HG03039 (cell line): ENCODE measurements around the gene FGFBP3.
"Not testable (repeated sequence)": the region's sequence is repeated elsewhere in the genome, so short reads cannot be mapped to it uniquely, and the experiment has no call there.

Source experiments
- ATAC-seq: cut with Tn5 transposase; IDR thresholded peaks from one replicate; pipeline ENCODE4 v1.9.1; 2021; ENCODE audit warnings: mild to moderate bottlenecking, moderate library complexity; ENCODE audit not compliant: unreplicated experiment

The FGFBP3 gene

DNA sequence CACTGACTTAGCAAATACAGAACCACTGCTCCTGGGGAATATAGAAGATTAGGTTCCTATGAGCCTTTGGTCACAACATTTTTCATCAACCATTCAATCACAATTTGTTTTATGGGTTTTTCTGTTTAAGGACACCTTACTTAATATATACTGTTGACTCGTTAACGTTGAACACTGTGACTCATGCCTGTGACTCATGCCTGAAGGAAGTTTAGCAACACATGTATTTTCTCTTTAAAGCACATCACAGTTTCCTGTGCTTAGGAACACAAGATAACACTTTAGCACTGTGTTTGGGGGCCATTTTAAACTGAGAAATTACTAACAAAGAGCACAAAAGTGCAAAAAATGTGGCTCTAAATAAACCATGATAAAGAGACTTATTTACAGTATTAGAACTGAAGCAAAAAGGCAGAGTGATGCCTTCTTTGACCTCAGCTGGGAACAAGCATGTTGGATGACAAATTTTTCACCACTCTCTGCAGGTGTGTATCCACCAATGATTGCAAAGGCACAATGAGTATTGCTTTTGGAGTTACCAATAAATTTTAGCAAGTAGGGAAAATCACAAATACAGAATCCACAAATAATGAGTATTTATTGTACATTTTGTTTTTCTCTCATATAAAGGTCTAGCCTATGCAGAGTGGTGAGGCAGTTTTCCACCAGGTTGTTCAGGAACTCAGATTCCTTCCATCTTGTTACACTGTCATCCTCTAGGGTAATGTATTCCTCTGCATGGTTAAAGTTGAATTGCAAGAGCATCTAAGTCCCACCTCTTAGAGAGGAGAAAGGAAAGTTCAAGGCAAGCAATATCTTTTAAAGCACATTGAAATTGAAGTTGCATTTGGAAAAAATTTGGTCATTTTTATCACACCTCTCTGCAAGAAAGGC, 7.3 kb downstream of the FGFBP3 start:
- ATAC-seq, result no peak

- ATAC-seq, result no peak
Measured at GRCh38 chr10:91897421-91897820, 11.9 kb downstream of the FGFBP3 start.

DNA sequence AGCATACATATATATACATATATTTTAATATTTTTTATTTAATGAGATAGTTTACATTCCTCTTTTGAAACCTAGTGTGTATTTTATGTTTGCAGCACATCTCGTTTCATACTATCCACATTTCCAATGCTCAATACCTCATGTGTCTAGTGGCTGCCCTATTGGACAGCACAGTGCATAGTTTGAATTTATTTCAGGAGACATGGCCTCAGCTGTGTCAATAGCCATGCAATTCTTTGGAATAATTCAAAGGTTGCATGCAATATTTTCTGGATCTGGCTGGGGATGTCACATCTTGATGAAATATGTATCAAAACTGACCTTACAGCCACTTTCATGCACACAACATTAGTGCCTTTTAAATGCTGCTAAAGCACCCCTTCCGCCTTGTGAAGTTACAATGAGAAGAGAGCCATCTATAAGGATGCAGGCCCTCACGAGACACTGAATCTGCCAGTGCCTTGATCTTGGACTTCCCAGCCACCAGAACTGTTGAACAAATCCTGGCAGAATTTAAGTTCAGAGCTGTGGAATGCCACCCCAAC, 13.0 kb downstream of the FGFBP3 start:
- no peak for ATAC-seq

DNA sequence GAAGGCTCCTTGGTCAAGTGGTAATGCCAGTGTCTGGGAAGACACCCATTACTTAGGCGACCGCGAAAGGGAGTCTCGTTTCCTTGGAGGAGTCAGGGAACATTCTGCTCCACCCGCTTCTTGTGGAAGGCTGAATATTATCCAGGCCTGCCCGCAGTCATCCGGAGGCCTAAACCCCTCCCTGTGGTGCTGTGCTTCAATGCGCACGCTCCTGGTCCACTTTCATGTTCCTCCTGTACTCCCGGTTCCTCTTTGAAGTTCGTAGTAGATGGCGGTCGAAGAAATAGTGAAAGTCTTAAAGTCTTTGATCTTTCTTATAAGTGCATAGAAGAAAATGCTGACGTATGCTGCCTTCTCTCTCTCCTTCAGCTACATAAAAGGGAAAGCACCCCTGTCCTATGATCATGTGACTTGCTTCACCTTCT, 15.0 kb downstream of the FGFBP3 start:
- ATAC-seq, result not testable (repeated sequence)

DNA sequence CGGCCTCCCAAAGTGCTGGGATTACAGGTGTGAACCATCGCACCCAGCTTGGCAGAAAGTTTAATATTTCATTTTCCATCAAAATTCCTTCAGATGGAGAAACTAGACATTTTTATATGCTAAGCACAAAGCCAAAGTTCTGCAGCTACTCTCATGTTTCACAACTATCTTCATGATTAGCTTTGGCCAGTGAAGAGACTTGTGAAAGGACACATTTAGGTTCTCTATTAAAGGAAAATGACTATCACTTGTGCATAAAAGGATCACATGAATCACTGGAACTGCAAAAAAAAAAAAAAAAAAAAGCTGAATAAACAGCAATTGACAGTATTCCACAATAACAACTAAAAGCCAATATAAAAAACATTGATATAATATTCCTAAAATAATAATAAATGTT, 16.2 kb downstream of the FGFBP3 start:
- no peak for ATAC-seq

DNA sequence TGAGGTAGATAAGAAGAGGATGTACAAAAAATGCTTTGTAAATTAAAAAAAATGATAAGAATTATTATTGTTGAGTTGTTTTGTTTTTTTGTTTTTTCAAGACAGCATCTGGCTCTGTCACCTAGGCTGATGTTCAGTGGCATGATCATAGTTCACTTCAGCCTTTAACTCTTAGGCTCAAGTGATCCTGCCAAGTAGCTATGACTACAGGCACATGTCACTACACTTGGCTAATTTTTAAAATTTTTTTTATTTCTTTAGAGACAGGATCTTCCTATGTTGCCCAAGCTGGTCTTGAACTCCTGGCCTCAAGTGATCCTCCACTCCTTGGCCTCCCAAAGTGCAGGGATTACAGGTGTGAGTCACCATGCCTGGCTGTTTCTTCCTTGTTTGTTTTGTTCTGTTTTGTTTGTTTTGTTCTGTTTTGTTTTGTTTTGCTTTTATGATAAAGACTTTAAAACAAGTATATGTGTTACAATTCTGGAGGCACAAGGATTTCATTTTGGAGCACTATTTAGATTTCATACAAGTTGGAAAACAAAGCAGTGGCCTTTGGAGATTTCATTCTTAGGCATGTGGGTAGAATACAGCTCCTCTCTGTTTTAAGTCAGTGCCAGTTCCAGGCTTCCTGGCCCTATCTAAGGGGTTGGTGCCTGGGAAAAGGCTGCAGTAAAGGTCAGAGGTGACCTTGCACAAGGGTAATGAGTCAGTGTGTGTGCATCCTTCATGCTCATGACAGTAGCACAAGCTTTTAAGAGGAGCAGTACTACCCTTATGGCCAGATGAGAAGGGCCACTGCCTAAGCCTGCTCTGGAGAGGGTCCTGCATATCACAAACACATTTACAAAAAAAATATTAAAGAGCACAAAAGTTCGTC, 17.9 kb downstream of the FGFBP3 start:
- no peak for ATAC-seq

DNA sequence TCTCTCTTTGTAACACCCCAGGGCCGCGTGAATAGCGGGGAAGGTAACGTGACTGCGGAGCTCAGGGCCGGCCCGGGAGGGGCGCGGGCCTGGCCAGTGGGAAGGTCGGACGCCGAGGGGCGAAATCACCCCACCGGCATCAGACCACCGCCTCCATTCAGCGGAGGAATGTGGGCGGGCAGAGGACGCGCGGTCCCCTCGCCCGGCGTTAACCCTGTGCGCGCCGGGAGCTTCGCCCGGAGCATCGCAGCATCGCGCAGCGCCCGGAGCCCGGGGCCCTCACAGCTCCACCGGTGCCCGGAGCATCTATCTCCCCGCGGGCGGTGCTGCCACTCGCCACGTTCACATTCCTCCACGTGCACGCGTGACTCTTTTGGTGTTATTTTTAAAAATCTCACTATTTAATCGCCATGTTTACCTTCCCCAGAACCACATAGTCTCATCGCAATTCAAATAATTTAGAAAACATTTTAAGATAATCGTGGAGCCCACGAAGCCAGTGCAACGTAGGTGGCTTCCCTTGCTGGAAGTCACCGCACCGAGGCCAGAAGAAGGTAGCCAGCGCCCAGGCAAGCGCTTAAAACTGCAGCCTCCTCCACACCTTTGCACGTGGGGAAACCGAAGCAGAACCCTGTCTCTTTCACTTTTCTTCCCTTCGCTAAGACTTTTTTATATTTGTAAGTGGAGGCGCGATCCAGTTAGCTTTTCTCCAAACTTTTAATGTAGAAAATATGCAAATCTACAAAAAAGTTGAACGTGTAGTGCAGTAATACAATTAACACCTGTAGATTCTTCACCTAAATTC, 21.8 kb downstream of the FGFBP3 start:
- ATAC-seq, result no peak

GRCh38 chr10:91886954-91887271, 22.4 kb downstream of the FGFBP3 start:
- no peak for ATAC-seq

DNA sequence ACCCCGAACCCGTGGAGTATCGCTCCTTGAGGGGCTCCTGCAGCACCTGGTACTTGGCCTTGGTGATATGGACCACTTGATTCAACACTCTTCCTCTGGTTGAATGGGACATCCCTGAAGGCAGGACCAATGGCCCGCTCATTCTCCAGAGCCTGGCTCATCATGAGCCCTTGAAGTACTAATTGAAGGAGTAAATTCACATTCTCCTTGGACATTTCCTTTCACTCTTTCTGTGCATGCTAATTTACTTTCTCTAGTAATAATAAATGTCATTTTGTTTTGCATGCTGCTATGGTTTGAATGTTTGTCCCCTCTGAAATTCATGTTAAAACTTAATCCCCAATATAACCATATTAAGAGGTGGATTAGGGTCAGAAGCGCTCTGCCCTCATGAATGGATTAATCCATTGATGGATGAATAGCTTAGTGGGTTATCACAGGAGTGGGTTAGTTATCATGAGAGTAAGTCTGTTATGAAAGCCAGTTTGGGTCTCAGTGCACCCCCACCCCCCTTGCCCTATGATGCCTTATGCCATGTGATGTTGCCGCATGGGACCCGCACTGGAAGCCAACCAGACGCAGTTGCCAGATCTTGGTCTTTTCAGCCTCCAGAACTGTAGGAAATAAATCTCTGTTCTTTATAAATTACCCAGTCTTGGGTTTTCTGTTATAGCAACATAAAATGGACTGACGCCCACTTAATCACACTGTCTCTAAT, 23.8 kb downstream of the FGFBP3 start:
- no peak for ATAC-seq

DNA sequence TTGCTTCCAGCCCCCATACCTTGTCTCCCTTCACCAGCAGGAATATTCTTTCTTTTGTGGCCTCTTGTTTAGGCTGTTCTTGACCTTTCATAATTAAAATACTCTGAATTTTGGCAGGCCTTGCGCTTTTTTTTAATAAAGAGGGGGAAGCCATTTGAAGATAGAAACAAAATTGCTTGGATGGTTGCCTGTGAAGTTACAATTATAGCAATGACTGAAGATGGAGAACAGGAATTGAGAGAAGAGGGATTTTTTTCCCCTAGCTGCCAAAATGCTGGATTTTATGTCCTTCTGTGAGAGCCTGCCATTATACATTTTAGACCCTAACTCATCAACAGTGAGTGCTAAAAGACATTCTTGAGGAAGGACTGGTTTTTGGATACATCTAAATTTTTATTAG, 24.8 kb downstream of the FGFBP3 start:
- no peak for ATAC-seq

DNA sequence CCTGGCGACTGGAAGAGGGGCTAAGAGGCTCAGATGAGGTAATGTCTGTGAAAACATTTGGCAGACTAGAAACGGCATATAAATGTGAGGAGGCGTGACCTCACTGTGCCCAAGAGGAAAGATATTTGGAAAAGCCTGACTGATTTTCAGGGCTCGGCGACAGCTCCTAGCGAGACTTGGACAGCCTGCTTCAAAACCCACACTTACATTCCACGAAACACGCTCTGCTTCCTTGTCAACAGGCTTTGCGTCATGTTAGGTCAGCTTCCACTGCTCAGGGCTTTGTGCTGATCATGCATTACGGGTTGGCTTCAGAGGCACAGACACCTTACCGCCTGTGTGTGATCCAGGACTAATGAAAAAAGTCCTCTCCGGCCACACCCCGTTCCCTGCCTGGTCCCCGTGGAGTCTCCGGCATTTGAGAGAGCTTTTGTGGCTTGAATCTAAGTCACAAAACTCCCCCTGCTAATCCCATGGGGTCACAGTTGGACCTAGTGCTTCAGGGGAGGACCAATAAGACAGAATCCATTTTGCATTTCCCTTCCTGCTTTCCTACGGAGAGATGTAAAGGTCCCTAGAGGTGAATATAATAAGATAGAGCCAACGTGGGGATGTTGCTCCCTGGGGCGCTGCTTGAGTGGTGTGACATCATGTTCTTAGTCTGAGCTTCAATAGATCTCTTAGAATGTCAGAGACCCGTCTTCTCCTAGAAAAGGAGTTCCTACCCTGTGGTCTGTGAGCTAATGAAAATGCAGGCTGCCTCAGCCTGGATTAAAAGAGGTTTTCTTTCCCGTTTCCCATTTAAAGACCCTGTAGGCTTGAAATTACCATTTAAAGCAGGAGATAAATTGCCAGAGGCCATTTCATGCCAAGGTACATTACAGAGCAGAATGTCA, 25.5 kb downstream of the FGFBP3 start:
- no peak for ATAC-seq

- no peak for ATAC-seq
Measured at GRCh38 chr10:91880310-91880709, 29.0 kb downstream of the FGFBP3 start.

DNA sequence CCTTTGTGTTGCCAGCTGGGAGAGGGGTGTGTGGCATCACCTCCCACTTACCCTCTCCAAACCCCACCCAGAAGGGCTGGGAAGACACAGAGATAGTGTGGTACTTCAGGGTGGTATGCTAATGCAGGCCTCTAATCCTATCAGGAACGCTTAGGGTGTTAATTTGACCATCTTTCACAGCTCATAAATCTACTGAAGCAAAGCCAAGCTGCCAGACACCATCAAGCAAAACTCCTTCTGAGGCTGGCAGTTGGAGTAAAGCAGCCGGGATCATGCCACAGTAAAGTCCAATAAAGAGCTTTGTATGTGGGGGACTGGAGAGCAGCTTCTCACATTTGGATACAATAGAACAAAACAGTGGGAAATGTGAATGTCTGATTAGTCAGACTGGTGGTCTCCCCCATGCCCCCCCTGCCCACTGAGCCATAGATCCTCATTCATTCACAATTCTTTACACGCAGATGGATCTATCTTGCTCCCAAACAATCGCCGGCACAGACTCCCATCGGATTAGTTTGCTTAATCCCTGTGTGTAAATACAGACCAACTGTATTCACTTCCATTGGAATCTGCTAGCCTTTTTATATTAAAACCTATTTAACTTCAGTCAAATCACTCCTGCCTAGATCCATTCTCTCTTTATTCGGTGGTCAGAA, 29.6 kb downstream of the FGFBP3 start:
- no peak for ATAC-seq

DNA sequence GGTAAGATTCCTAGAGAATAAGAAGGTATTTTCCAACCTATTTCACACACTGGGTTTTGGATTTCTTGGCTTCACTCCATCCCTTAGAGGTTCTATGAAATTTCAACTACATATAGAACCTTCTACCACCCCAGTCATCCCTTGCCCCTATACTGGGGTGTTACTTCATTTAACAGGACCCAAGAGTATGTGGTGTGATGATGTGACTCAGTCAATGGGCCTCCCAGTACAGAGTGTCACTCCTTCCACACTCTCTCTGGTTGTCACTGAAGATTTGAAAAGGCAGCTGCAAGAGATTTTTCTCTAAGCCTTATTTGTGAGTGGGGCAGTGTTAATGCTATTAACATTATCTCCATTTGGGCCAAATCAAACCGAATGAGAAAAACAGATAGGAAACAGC, 33.5 kb downstream of the FGFBP3 start:
- no peak for ATAC-seq

GRCh38 chr10:91875156-91875555, 34.1 kb downstream of the FGFBP3 start:
- no peak for ATAC-seq

DNA sequence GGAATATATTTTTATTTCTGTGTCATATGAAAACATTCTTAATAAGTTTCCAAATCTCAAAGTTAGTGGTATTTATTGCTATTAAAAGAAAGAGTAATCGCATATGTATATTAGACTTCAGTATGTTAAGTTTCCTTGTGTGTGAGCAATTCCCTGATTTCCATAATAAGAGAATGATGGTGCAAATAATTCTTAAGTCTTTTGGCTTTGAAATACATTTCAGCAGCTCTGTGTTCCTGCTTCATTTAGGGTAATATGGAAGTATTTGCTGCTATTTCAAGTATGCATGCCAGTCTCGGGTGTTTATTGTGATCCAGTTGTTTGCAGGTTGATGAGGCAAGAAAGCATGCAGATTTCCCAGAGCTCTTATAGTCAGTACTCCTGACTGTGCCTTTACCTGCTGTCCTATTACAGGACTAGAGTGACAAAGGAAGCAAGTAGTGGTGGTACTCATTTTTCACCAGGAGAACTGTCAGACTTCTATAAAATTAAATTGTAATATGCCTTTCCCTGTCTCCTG, 43.7 kb downstream of the FGFBP3 start:
- no peak for ATAC-seq

DNA sequence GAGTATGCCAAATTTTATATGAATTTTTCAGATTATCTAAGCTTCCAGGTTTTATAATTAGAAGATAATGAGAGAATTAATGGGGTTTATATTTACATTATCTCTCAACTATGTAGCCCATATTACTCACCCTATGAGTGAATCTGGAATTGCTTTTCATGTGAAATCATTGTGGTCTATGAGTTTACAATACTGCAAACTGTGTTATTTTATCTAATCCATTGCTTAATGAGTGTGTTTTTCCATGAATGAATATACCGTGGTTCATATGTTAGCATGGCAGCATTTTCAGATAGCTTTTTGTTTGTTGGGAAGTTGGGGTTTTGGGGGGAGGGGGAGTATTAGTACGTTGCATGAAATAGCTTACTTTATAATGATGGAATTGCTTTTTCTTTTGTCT, 44.5 kb downstream of the FGFBP3 start:
- no peak for ATAC-seq

DNA sequence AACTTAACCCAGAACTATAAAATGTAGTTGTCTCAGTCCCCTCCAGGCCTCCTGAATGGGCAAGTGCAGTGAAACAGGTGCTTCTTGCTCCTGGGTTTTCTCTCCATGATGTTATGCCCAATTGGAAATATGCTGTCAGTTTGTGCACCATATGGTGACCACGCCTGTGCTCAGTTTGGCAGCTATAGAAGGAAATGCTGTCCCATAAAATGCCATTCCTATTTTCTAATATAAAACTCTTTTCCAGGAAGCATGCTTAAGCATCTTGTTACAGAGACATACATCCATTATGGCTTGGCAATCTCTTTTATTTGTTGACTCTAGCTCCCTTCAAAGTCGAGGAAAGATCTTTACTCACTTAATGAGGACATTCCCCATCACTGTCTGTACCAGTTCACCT, 45.2 kb downstream of the FGFBP3 start:
- ATAC-seq, result no peak

- no peak for ATAC-seq
Measured at GRCh38 chr10:91860885-91861284, 48.4 kb downstream of the FGFBP3 start.
